ENCODE data around the gene PRIM1.

GRCh38 chr12:56773113-56773512, 21.0 kb upstream of the PRIM1 start:
- TF ChIP-seq REST (IDR thresholded peaks at IDR 0.05) = no peak
- TF ChIP-seq USF2 (IDR thresholded peaks at IDR 0.05) = no peak
- no peak for TF ChIP-seq CTCF (IDR thresholded peaks at IDR 0.05)
- no peak for TF ChIP-seq RNF2 (IDR thresholded peaks at IDR 0.05; ENCODE audit: borderline replicate concordance, low read depth)
- TF ChIP-seq CHD4 (IDR thresholded peaks at IDR 0.05; ENCODE audit: borderline replicate concordance) = no peak
- TF ChIP-seq KDM1A (IDR thresholded peaks at IDR 0.05; ENCODE audit: low read depth) = no peak

All from A549 (cell line).